Measurements from ENCODE around the gene GRID1. TPM values are rescaled to one million over a fixed set of nuclear protein-coding genes. Genes with fewer than 3 reads are reported as not detected.

The GRID1 gene
- polyA plus RNA-seq, 1 of the 3 experiments (the other 2 are of a cell fraction) = 0.13 TPM

DNA sequence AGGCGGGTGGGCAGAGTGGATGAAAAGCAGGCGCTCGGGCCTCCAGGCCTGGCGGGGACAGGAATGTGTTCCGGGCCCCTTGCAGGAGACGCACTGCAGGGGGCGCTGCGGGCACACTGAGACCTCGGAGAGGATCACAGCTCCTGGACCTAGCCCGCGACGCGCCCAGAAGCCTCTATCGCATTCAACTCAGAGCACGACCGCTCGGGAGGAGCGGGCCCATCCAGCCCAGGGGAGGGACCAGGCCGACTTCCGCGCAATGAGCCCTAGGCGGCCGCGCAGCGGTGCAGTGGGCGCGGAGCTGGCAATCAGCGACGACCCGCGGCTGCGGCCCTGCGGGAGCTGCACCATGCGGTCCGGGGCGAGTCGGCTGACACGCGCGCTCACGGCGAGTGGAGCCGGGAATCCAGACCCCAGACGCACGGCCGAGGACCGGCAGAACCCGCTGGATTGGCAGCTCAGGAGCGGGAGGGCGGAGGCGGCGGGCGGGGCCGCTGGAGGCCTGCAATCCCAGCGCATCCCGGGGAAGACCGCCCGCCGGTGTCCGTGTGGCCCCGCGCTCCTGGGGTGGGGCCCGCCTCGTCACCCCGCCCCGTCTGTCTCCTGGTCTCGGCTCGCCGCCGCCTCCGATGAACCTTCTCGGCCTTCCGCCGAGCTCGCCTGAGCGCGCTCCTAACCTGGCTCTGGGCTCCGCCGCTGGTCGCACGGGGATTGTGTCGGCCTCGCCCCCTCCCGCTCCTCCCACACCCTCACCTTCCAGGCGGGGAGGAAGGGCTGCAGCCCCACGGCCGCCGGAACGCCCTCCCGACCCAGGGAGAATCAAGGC is 33.5 kb upstream of the GRID1 start:
- H4K20me1 ChIP-seq (ENCODE audit: insufficient read depth) = no peaks in the 10 kb centered on the region
- peak; percentile 95 for DNase-seq
- no peaks in the 10 kb centered on the region for H3K36me3 ChIP-seq (replicated peaks in 1 of 2; ENCODE audit: control insufficient read depth in 1 of 2, insufficient read depth in 2 of 2, low read length in 1 of 2)
- WGBS (ENCODE audit: low lambda C conversion rate) = 0% methylated on average over 21 of the region's 90 CpGs
- no peaks in the 10 kb centered on the region for H3K9me2 ChIP-seq
- H3K9ac ChIP-seq = peak overlapping the region; percentile 80
- CTCF ChIA-PET = interaction anchor here (0.6 to 6.4 kb wide), 51 partner anchors 8 to 554 kb away, joined by 3 to 92 read pairs (median 4); partner anchors contain the start of gene WAPL
- TF ChIP-seq, protein P1, sequence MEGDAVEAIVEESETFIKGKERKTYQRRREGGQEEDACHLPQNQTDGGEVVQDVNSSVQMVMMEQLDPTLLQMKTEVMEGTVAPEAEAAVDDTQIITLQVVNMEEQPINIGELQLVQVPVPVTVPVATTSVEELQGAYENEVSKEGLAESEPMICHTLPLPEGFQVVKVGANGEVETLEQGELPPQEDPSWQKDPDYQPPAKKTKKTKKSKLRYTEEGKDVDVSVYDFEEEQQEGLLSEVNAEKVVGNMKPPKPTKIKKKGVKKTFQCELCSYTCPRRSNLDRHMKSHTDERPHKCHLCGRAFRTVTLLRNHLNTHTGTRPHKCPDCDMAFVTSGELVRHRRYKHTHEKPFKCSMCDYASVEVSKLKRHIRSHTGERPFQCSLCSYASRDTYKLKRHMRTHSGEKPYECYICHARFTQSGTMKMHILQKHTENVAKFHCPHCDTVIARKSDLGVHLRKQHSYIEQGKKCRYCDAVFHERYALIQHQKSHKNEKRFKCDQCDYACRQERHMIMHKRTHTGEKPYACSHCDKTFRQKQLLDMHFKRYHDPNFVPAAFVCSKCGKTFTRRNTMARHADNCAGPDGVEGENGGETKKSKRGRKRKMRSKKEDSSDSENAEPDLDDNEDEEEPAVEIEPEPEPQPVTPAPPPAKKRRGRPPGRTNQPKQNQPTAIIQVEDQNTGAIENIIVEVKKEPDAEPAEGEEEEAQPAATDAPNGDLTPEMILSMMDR (IDR thresholded peaks at IDR 0.05) = peak; percentile 86
- TF ChIP-seq EP300 (IDR thresholded peaks at IDR 0.05; ENCODE audit: borderline replicate concordance in 1 of 2, low read depth in 1 of 2, low read length in 1 of 2) = no peak
- TF ChIP-seq, protein P2, sequence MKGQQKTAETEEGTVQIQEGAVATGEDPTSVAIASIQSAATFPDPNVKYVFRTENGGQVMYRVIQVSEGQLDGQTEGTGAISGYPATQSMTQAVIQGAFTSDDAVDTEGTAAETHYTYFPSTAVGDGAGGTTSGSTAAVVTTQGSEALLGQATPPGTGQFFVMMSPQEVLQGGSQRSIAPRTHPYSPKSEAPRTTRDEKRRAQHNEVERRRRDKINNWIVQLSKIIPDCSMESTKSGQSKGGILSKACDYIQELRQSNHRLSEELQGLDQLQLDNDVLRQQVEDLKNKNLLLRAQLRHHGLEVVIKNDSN (IDR thresholded peaks at IDR 0.05; ENCODE audit: borderline replicate concordance, low read depth) = no peak
- TF ChIP-seq NRF1 (IDR thresholded peaks at IDR 0.05; ENCODE audit: low read depth, low read length) = 0 out of 2 replicates have a peak, but pooled peaks have one; percentile 8
- no peak for TF ChIP-seq RFX5 (IDR thresholded peaks at IDR 0.05; ENCODE audit: low read length)
- TF ChIP-seq MEF2A (IDR thresholded peaks at IDR 0.05; ENCODE audit: borderline replicate concordance, low read depth) = no peak
- TF ChIP-seq YY1 (IDR thresholded peaks at IDR 0.05; ENCODE audit: low read depth) = no peak
- TF ChIP-seq POLR2AphosphoS5 (IDR thresholded peaks at IDR 0.05; ENCODE audit: low read depth, low read length) = peak; percentile 9; the same call in 1 of the 2 replicates
- TF ChIP-seq, protein P3, sequence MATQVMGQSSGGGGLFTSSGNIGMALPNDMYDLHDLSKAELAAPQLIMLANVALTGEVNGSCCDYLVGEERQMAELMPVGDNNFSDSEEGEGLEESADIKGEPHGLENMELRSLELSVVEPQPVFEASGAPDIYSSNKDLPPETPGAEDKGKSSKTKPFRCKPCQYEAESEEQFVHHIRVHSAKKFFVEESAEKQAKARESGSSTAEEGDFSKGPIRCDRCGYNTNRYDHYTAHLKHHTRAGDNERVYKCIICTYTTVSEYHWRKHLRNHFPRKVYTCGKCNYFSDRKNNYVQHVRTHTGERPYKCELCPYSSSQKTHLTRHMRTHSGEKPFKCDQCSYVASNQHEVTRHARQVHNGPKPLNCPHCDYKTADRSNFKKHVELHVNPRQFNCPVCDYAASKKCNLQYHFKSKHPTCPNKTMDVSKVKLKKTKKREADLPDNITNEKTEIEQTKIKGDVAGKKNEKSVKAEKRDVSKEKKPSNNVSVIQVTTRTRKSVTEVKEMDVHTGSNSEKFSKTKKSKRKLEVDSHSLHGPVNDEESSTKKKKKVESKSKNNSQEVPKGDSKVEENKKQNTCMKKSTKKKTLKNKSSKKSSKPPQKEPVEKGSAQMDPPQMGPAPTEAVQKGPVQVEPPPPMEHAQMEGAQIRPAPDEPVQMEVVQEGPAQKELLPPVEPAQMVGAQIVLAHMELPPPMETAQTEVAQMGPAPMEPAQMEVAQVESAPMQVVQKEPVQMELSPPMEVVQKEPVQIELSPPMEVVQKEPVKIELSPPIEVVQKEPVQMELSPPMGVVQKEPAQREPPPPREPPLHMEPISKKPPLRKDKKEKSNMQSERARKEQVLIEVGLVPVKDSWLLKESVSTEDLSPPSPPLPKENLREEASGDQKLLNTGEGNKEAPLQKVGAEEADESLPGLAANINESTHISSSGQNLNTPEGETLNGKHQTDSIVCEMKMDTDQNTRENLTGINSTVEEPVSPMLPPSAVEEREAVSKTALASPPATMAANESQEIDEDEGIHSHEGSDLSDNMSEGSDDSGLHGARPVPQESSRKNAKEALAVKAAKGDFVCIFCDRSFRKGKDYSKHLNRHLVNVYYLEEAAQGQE (IDR thresholded peaks at IDR 0.05; ENCODE audit: low read depth, low read length) = no peak
- peak; percentile 61; the same call in 1 of the 2 replicates for TF ChIP-seq MXI1 (IDR thresholded peaks at IDR 0.05; ENCODE audit: low read depth, low read length)
- TF ChIP-seq FOXM1 (IDR thresholded peaks at IDR 0.05; ENCODE audit: low read depth) = no peak; the same call in 1 of the 2 replicates
- peak; percentile 88 for TF ChIP-seq RCOR1 (IDR thresholded peaks at IDR 0.05; ENCODE audit: low read length)
- TF ChIP-seq SMC3 (IDR thresholded peaks at IDR 0.05; ENCODE audit: low read depth, low read length) = peak; percentile 85
- no peak for TF ChIP-seq TEAD4 (IDR thresholded peaks at IDR 0.05; ENCODE audit: borderline replicate concordance, insufficient read depth)
- 0 out of 2 replicates have a peak, but pooled peaks have one; percentile 26 for TF ChIP-seq SIN3A (IDR thresholded peaks at IDR 0.05; ENCODE audit: borderline replicate concordance, low read depth, low read length)
- TF ChIP-seq TCF12 (IDR thresholded peaks at IDR 0.05) = no peak
- TF ChIP-seq EZH2phosphoT487 (IDR thresholded peaks at IDR 0.05; ENCODE audit: borderline replicate concordance, low read depth) = no peak
- peak; percentile 45 for TF ChIP-seq CHD2 (IDR thresholded peaks at IDR 0.05; ENCODE audit: low read length, partially characterized antibody)
- TF ChIP-seq, protein P4, sequence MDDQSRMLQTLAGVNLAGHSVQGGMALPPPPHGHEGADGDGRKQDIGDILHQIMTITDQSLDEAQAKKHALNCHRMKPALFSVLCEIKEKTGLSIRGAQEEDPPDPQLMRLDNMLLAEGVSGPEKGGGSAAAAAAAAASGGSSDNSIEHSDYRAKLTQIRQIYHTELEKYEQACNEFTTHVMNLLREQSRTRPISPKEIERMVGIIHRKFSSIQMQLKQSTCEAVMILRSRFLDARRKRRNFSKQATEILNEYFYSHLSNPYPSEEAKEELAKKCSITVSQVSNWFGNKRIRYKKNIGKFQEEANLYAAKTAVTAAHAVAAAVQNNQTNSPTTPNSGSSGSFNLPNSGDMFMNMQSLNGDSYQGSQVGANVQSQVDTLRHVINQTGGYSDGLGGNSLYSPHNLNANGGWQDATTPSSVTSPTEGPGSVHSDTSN (IDR thresholded peaks at IDR 0.05) = peak; percentile 53
- TF ChIP-seq, protein P5, sequence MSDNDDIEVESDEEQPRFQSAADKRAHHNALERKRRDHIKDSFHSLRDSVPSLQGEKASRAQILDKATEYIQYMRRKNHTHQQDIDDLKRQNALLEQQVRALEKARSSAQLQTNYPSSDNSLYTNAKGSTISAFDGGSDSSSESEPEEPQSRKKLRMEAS (IDR thresholded peaks at IDR 0.05; ENCODE audit: low read depth) = peak; percentile 81
- TF ChIP-seq RAD21 (IDR thresholded peaks at IDR 0.05; ENCODE audit: low read length) = peak; percentile 86
- POLR2A ChIA-PET = interaction anchor here (0.6 to 0.9 kb wide), 2 partner anchors 33 to 185 kb away, joined by 3 to 4 read pairs; partner anchors contain the start of gene GRID1
- peaks cover 9% of the 10 kb centered on the region for H3F3A ChIP-seq (replicated peaks; ENCODE audit: insufficient read depth)
- no peaks in the 10 kb centered on the region for H3K79me2 ChIP-seq (ENCODE audit: insufficient read depth)
- peak overlapping the region; percentile 95 for H2AFZ ChIP-seq (ENCODE audit: low read depth)
- no peaks in the 10 kb centered on the region; the same call in 1 of the 2 replicates for H3K27me3 ChIP-seq (ENCODE audit: insufficient read depth)
- H3K4me2 ChIP-seq = peak overlapping the region; percentile 99
- H3K4me1 ChIP-seq (ENCODE audit: control insufficient read depth in 1 of 2, insufficient read depth in 2 of 2, low read depth in 1 of 2, low read length in 1 of 2) = peaks cover 0 to 16% of the 10 kb centered on the region in 2 experiments; a peak in 3 of 4 replicates
- H3K27ac ChIP-seq (ENCODE audit: low read depth in 2 of 2, low read length in 1 of 2) = peak overlapping the region; percentile 60 to 81
- H3K4me3 ChIP-seq (ENCODE audit: low read depth in 2 of 2, low read length in 1 of 2) = peak overlapping the region; percentile 72 to 77
- H3K9me3 ChIP-seq = no peaks in the 10 kb centered on the region
